Umbilical cord (tissue), 2 donors: ENCODE data around the gene GMCL2. TPM values are rescaled to one million over a fixed set of nuclear protein-coding genes. Genes with fewer than 3 reads are reported as not detected.
"Not testable (repeated sequence)": the region's sequence is repeated elsewhere in the genome, so short reads cannot be mapped to it uniquely, and the experiment has no call there.

ENCODE experiments used
- DNase-seq: peaks from one replicate; pipeline ENCODE4 v3.0.0-alpha.2; 2015; ENCODE audit warnings: low spot score
- total RNA-seq: library from RNA; depleted of rRNA; stranded (reverse); fragments of >200 nt; gene quantifications from one replicate; pipeline ENCODE4 v1.2.3, GENCODE V29; 2014; ENCODE audit warnings: low replicate concordance; ENCODE audit not compliant: insufficient read depth

The GMCL2 gene
- total RNA-seq, 1 donor from 2014 or later: 4.1 TPM

DNA sequence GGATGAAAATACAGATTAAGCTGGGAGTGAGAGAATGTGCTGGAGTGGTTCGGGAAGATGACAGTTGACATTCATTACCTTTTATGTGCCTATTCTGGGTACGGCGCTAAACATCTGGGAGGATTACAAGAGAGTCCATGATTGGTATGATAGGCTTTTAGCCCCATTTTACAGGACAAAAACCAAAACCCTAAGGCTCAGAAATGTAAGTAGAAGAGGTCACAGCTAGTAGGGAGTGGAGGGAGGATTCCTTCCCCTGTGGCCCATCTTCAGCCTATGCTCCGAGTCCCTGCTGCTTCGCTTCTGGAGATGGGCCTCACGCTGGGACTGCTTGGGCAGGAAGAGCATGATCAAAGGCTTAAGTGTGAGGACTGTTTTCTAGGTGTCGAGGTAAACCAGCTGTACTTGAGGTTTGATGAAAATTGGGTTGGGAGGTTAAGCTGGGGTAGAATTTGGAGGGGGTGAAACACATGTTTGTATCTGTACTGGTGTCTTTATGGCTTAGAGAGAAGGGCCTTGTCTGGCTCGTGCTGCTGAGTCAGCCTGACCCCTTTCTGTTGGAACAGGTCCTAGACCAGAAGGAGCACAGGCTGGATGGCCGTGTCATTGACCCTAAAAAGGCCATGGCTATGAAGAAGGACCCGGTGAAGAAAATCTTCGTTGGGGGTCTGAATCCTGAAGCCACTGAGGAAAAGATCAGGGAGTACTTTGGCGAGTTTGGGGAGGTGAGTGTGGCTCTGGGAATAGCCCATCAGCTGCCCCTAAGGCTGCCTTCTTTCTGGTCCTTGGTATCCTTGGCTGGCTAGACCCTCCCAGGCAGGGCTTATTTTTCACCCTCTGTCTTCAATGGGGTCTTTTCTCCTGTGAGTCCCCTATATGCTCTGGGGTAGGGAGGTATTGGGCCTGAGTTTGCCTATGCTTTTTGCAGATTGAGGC is 19.3 kb upstream of the GMCL2 start:
- DNase-seq: peak; percentile 12

DNA sequence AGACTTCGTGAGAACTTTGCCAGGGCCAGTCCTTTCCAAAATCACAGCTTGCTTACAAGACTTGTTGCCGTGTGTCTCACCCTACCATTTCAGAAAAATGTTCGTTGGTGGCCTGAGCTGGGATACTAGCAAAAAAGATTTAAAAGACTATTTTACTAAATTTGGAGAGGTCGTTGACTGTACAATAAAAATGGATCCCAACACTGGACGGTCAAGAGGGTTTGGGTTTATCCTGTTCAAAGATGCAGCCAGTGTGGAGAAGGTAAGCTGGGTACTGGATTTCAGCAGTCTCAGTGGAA is 18.5 kb upstream of the GMCL2 start:
- no peak for DNase-seq

DNA sequence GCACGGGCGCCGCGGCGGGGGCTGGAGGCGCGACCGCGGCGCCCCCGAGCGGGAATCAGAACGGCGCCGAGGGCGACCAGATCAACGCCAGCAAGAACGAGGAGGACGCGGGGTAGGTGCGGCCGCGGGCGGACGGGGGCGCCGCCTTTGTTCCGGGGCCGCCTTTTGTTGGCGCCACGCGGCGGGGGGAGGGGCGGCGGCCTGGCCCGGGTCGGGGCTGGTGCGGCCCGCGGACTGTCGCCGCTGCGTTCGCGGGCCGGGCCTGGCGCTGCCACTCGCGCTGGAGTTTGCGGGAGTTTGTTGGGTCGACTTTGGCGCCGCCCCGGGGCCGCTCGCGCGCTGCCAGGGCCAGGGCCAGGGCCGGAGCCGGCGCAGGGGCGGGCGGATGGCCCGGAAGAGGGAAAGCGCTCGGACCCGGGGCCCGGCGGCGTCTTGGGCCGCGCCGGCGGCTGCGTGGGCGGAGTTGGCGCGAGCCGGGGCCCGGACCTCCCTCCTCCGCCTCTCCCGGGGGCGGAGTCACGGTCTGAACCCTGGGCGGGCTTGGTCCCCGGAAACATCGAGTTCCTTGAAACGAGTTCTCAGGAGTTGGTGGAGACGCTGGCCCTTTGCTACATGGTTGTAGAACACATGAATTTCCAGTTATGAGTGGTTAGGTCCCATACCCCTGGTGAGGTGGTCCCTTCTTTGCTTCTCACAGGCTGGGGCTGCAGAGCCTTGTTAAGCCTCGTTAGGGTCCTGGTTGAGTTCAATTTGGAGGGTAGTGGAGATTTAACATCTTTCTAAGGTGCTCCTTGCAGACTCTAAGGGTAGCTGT is 18.0 kb upstream of the GMCL2 start:
- DNase-seq: peak; percentile 88

DNA sequence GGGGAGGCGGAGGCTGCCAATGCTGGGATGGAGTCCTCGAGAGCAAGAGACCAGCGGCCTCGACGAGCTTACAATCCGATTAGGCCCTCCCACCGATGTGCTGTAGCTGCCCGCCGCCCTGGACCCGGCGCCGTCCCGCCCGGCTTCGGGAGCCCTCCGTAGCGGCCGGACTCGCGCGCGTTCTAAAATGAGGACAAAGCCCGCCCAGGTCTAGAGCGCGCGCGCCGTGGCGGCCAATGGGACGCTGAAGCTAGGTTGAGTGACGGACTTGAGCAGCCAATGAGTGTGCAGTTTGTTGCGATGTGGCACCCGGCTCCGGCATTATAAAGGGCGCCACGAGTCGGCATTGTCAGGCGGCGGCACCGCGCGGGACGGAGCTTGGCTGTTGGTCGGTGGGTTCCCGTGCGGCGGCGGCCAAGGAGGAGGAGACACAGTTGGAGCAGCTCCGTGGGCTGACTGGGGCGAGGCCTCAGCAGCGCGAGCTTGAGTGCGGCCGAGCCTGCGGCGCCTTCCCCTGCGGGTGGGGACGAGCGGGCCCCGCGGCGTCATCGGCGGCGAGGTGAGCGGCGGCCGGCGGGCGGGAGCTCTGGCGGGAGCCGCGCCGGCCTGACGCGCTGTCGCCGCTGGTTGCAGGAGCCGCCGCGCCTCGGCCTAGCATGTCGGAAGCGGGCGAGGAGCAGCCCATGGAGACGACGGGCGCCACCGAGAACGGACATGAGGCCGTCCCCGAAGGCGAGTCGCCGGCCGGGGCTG is 17.2 kb upstream of the GMCL2 start, which contains the start of gene HNRNPAB:
Gene HNRNPAB, plus strand, starts transcription at position 352 of the 753 bp plus-strand sequence. Its CDS starts 305 bp downstream, at position 657.
- DNase-seq: peak; percentile 97

DNA sequence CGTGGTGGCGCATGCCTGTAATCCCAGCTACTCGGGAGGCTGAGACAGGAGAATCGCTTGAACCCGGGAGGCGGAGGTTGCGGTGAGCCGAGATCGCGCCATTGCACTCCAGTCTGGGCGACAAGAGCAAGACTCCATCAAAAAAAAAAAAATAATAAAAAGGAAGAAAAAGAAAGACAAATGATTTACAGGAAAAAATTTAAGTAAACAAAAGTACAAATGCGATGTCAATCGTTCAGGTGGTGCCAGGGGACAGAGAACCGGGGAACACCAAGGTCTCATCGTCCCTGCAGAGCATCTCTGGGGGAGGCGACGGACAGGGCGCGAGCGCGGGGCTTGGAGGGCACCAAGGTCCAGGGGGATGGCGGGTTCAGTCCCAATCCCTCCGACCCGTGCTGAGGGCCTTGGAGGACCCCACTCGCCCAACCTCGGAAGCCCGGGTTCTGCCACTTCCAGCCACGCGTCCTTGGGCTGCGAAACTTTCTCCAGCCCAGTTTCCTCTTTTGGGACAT is 16.6 kb upstream of the GMCL2 start:
- no peak for DNase-seq

DNA sequence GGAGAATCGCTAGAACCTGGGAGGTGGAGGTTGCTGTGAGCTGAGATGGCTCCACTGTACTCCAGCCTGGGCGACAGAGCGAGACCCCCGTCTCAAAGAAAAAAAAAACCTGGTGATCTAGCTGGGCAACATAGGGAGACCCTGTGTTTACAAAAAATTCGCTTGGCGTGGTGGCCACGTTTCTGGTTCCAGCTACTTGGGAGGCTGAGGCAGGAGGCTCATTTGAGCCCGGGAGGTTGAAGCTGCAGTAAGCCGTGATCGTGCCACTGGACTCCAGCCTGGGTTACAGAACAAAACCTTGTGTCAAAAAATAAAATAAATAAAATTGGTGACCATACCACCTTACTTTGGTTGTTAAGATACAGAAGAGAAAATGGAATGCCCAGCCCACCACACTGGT is 15.4 kb upstream of the GMCL2 start:
- no peak for DNase-seq

DNA sequence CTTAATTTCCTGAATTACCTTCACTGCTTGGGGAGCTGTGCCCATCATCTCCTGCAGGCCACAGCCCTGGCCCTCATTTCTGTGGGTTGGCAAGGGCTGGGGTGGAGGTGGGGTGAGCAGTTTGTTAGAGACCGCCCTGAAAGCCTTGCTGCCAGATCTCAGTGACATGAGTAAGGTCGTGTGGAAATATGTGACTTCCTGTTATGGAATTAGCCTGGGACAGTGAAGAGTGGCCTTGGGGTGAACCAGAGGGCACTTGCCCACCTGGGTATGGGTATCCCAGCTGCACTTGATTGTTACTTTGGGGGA is 14.7 kb upstream of the GMCL2 start:
- no peak for DNase-seq

DNA sequence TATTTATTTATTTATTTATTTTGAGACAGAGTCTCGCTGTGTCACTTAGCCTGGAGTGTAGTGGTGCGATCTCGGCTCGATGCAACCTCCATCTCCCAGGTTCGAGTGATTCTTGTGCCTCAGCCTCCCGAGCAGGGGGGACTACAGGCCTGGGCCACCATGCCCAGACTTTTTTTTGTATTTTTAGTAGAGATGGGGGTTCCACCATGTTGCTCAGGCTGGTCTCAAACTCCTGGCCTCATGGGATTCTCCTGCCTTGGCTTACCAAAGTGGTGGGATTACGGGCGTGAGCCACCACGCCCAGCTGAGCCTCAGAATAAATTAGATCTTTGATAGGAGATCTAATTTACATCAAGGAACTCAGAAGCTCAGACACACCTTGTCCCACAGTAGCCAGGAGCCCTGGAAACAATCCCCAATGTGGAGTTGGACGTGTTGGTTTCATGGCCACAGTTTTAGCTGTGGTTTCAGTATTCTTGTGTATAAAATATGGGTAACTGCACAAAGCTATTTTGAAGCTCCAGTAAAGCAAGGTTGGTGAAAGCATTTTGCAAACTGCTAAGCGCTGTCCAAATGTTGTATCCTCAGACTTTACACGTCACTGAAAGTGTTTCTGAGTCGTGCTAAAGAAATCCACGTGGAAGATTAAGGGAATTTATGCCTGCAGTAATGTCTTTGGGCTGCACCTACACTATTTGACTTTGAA is 14.2 kb upstream of the GMCL2 start:
- DNase-seq: no peak

DNA sequence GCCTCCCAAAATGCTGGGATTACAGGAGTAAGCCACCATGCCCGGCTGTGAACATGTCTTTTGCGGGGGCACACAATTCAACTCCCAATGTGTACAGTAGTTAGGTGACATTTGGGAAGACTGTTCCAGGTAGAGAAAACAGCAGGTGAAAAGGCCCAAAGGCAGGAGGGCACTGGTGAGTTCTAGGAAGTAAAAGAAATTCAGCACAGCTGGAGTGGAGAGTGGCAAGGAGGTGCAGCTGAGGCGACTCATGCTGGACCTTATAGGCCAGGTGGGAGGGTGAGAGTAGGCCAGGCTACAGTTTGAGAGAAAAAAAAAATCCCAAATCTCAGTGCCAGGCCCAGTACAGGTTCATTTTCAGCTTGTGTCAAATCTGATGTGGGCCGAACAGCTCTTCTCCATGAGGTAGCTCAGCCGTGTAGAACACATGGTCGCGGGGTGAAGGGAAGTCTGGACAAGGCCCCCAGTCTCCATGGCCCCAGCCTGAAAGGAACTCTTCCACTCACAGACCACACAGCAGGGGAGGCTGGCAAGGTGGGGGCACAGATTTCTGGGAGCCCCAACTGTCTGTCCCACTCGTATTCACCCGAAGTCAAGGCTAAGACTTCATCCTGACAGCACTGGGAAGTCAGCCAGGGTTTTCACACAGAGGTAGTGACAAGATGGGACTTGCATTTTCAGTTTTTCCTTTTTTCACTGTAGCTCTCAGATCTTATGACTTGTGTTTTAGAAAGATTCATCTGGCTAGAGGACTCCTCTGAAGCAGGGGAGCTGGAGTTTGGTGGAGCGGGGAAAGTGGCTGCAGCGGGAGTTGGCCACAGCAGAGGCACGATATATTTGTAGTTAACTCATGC is 12.6 kb upstream of the GMCL2 start:
- DNase-seq: peak; percentile 32

DNA sequence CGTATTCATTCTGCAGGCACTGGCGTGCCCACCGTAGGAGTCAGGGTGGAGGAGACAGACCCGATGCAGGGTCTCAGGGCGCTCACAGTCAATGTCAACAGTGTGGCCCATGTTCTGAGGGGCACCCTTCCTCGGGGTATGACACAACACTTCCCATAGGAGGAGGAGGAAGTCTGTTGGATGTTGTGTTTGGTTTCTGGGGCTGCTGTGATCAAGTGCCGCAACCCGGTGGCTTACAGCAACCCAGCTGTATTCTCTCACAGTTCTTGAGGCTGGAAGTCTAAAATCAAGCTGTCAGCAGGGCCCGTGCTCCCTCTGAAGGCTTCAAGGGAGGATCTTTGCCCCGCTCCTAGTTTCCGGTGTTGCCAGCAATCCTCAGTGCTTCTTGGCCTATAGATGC is 11.5 kb upstream of the GMCL2 start:
- DNase-seq: no peak

DNA sequence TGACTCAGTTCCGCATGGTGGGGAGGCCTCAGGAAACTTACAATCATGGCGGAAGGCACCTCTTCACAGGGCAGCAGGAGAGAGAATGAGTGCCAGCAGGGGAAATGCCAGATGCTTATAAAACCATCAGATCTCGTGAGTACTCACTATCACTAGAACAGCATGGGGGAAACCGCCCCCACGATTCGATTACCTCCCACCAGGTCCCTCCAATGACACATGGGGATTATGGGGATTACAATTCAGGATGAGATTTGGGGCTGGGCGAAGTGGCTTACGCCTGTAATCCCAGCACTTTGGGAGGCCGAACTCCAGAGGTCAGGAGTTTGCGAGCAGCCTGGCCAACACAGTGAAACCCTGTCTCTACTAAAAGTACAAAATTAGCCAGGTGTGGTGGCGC is 11.0 kb upstream of the GMCL2 start:
- not testable (repeated sequence) for DNase-seq

DNA sequence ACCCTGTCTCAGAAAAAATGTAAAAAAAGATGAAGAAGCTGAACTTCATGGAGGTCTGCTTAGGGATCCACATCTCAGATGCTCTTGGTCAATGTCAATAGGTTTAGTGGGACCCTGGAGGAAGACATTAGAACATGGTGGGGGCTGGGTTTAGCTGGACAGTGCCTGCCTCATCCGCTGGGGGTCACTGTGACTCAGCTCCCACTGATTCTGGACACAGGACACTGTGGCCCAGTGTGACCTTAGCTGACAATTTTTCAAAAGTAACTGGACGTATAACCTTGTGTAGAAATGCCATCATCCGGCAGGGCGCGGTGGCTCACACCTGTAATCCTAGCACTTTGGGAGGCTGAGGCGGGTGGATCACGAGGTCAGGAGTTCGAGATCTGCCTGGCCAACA is 9.8 kb upstream of the GMCL2 start:
- no peak for DNase-seq

DNA sequence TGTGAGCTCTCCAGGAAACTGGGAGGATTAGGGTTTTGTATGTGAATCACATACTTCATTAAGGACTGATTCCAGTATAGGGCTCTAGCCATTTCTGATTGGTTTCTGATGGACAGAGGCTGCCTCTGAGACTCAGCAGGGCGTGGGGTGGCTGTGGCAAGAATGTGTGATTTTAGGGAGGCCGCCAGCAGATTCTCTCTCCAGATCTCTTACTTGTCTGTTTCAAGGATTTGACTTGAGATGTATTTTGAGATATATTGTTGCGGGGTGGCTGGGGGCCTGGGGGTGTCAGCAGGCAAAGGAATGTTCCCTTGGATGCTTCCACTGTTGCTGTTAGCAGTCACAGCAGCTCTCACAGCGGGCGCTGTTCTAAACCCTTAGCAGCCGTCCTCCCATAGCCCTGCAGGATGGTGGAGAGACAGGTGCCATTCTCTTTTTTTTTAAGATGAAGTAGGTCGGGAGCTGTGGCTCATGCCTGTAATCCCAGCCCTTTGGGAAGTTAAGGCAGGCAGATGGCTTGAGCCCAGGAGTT is 9.2 kb upstream of the GMCL2 start:
- DNase-seq: no peak

DNA sequence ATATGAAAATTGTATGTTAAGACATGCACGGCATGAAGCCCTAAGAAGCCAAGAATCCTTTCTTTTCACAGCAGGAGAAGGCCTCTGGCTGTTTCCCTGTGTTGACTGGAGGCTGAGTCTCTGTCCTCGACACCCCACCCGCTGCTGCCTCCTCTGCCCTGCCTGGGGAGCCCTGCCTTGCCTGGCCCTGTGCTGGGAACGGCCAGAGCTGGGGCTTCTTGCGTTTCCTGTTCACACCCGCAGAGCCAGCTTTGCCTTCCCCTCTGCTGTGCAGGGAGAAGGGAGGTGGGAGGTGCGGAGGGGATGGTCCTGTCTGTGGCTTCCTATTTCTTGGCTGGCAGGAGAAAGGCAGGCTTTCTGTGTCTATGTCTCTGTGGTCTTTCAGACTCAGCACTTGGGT is 6.9 kb upstream of the GMCL2 start:
- DNase-seq: no peak

DNA sequence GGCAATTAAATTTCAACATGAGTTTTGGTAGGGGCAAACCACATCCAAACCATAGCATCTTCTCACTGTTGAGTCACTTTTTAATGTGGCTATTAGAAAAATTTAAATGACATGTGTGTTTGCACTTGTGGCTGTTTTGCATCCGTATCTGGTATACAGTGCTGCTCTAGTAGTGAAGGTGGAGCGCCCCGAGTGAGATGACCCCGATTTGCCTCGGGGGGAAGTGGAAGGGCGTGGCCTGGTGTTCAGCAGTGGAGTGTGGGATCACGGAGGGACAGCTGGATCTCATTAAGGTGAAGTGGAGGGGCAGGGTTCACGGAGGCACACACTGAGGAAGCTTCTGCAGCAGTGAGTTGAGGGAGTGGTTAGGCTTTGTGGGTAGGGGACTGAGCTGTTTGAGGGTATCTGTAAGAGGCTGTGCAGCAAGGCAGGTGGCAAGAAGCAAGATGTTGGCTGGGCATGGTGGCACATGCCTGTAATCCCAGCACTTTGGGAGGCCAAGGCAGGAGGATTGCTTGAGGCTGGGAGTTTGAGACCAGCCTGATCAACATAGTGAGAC is 6.2 kb upstream of the GMCL2 start:
- DNase-seq: no peak

DNA sequence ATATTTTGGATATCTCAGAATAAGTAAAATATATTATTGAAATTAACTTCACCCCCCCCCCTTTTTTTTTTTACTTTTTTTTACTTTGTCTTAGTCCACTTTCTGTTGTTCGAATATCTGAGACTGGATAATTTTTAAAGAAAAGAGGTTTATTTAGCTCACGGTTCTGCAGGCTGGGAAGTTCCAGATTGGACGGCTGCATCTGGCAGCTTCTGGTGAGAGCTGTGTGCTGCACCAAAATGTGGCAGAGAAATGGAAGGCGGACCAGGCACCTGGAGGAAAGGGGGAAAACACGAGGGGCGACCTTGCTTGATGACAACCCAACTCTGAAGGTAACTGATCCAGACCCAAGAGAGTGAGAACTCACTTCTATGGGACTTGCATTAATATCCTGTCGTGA is 5.6 kb upstream of the GMCL2 start:
- DNase-seq: no peak

DNA sequence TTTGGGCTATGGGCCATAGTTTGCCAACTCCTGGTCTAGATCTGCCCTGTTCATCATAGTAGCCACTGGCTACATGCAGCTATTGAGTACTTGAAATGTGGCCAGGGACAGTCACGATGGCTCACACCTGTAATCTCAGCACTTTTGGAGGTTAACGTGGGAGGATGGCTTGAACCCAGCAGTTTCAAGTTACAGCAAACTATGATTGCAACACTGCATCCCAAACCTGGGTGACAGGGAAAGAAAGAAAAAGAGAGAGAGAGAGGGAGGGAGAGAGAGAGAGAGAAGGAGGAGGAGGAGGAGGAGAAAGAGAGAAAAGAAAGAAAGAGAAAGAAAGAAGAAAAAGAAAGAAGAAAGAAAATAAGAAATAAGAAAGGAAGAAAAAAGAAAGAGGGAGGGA is 5.1 kb upstream of the GMCL2 start:
- DNase-seq: no peak

DNA sequence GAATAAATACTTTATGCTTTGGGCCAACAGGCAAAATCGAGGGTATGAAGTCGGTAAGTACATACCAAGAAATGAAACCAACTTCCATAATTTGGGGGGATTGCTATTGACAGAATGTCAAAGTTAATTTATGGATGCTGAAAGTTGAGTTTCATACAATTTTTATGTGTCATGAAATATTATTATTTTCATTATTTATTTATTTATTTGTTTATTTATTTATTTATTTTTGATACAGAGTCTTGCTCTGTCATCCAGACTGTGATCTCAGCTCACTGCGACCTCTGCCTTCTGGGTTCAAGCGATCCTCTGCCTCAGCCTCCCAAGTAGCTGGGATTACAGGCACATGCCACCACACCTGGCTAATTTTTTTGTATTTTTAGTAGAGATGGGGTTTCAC is 4.5 kb upstream of the GMCL2 start:
- no peak for DNase-seq

DNA sequence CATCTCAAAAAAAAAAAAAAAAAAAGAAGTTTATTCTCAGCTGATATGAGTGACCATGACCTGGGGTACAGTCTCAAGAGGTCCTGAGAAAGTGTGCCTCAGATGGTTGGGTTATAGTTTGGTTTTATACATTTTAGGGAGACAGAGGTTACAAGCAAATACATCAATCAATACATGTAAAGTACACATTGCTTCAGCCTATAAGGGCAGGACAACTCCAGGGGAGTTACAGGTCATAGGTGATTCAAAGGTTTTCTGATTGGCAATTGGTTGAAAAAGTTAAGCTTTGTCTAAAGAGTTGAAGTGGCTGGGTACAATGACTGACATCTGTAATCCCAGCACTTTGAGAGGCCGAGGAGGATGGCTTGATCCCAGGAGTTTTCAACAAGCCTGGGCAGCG is 2.3 kb upstream of the GMCL2 start:
- no peak for DNase-seq

DNA sequence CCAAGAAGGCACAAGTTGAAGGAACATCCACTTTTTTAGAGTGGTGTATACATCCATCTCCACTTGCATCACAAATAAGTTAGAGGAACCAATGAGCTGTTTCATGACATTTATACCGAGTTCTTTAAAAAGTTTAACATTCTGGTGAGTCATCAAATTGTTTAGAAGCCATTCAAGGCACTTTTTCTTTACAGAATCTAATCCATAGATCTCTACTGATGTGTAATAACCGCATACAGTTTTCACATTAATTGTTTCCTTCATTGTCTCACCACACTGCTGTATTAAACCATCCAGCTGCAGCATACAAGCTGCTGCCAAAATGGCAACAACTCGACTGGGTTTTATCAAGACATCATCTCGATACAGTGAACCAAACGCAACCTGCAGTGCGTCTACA is 744 bp downstream of the GMCL2 start:
- DNase-seq: no peak
